ENCODE results near the gene OSBPL5. TPM values are rescaled to one million over a fixed set of nuclear protein-coding genes. Genes with fewer than 3 reads are reported as not detected.

Gene OSBPL5
- total and polyA plus RNA-seq, 9 of the 15 experiments (the other 6 are each of a cell fraction or from before 2014, with no cell fraction given) = 0.06 to 14.8 (median 3.2) TPM

DNA sequence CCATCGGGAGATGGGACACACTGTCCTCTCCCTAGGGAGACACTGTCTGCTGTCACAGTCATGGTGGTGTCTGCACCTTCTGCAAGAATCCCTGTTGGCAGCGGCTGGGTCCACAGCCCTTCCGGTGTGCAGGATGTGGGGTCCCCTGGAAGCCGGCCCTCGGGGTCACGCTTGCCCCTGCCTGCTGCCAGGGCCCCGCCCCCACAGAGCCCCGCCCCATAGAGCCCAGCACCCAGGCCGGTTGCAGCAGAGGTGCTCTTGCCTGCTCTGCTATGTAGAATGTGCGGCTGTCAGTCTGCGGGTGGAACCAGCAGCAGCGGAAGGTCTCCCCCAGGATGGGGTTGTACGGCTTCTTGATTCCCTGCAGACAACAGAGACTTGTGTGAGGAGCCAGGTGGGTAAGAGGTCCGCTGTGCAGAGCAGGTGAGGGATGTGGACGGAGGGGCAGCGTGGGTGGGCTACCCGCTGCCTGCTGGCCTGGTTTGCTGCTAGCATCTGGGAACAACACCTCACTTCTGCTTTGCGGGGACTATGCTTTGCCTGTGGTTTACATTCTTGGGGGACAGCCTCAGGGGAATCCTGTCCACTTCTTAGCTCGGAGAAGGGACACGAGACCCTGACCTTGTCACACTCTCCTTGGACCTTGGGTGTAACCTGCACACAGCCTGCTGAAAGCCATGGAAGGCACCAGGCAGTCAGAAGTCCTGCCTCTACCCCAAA lies 63.0 kb downstream of the OSBPL5 start:
- no peak overlapping the region for H3K27ac ChIP-seq (ENCODE audit: extremely low read depth, low read depth, low read length)
- FAIRE-seq = no peak
- CTCF ChIA-PET (ENCODE audit: low intra/inter-chr PET ratio) = no interaction called here
- H3K4me1 ChIP-seq (replicated peaks in 1 of 2; ENCODE audit: control insufficient read depth in 2 of 2, insufficient read depth in 2 of 2, low read length in 2 of 2) = peaks cover 0 to 10% of the 10 kb centered on the region in 2 experiments; a peak in 2 of 5 replicates
- intact Hi-C loops (cut with micrococcal nuclease) (no loop called here), in situ Hi-C loops (cut with MboI) (no loop called here)
- no TSS peak for BruUV-seq (replicated peaks)
- H3K9me1 ChIP-seq (ENCODE audit: control insufficient read depth, insufficient read depth, low read length) = no peaks in the 10 kb centered on the region
- no peaks in the 10 kb centered on the region; the same call in 1 of the 2 replicates for H4K20me1 ChIP-seq (replicated peaks; ENCODE audit: control insufficient read depth, insufficient read depth, low read length)
- H3K79me2 ChIP-seq (ENCODE audit: control insufficient read depth, insufficient read depth, low read length) = no peaks in the 10 kb centered on the region
- H3K4me2 ChIP-seq (ENCODE audit: insufficient read depth, low read length) = no peak overlapping the region
- no peaks in the 10 kb centered on the region for H3K9me3 ChIP-seq (replicated peaks; ENCODE audit: control insufficient read depth, insufficient read depth, low read depth, low read length)
- TF ChIP-seq NELFE (IDR thresholded peaks at IDR 0.05; ENCODE audit: insufficient read depth, insufficient read length) (no peak), MCM3 (IDR thresholded peaks at IDR 0.05) (no peak), NR2C2 (CRISPR knock-in tag; IDR thresholded peaks at IDR 0.05) (no peak), NR2C2 (tag; IDR thresholded peaks at IDR 0.05) (no peak)
- TF ChIP-seq, protein P1, sequence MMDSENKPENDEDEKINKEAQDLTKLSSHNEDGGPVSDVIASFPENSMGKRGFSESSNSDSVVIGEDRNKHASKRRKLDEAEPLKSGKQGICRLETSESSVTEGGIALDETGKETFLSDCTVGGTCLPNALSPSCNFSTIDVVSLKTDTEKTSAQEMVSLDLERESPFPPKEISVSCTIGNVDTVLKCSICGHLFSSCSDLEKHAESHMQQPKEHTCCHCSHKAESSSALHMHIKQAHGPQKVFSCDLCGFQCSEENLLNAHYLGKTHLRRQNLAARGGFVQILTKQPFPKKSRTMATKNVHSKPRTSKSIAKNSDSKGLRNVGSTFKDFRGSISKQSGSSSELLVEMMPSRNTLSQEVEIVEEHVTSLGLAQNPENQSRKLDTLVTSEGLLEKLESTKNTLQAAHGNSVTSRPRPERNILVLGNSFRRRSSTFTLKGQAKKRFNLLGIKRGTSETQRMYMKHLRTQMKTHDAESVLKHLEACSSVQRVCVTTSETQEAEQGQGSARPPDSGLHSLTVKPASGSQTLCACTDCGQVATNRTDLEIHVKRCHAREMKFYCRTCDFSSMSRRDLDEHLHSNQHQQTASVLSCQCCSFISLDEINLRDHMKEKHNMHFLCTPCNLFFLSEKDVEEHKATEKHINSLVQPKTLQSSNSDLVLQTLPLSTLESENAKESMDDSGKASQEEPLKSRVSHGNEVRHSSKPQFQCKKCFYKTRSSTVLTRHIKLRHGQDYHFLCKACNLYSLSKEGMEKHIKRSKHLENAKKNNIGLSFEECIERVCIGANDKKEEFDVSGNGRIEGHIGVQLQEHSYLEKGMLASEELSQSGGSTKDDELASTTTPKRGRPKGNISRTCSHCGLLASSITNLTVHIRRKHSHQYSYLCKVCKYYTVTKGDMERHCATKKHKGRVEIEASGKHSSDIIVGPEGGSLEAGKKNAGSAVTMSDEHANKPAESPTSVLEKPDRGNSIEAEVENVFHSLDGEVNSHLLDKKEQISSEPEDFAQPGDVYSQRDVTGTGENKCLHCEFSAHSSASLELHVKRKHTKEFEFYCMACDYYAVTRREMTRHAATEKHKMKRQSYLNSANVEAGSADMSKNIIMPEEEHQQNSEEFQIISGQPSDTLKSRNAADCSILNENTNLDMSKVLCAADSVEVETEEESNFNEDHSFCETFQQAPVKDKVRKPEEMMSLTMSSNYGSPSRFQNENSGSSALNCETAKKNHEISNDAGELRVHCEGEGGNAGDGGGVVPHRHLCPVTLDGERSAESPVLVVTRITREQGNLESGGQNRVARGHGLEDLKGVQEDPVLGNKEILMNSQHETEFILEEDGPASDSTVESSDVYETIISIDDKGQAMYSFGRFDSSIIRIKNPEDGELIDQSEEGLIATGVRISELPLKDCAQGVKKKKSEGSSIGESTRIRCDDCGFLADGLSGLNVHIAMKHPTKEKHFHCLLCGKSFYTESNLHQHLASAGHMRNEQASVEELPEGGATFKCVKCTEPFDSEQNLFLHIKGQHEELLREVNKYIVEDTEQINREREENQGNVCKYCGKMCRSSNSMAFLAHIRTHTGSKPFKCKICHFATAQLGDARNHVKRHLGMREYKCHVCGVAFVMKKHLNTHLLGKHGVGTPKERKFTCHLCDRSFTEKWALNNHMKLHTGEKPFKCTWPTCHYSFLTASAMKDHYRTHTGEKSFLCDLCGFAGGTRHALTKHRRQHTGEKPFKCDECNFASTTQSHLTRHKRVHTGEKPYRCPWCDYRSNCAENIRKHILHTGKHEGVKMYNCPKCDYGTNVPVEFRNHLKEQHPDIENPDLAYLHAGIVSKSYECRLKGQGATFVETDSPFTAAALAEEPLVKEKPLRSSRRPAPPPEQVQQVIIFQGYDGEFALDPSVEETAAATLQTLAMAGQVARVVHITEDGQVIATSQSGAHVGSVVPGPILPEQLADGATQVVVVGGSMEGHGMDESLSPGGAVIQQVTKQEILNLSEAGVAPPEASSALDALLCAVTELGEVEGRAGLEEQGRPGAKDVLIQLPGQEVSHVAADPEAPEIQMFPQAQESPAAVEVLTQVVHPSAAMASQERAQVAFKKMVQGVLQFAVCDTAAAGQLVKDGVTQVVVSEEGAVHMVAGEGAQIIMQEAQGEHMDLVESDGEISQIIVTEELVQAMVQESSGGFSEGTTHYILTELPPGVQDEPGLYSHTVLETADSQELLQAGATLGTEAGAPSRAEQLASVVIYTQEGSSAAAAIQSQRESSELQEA (IDR thresholded peaks at IDR 0.05; ENCODE audit: low read depth) = no peak
- WGBS (ENCODE audit: insufficient coverage, low coverage, missing lambda C conversion rate) = 66% methylated on average over 15 of the region's 20 CpGs
- POLR2A ChIA-PET = interaction anchor here (1.0 kb wide), 1 partner anchor 238 kb away, joined by 3 read pairs; no protein-coding TSS in a partner anchor
- H3K9ac ChIP-seq (ENCODE audit: insufficient read depth in 1 of 2, low read depth in 2 of 2, low read length in 2 of 2) = 0 out of 4 replicates have a peak overlapping the region, but pooled peaks of 1 of the 2 experiments have one; percentile 28
- no peak overlapping the region for H3K4me3 ChIP-seq
- H2AFZ ChIP-seq (ENCODE audit: low read depth, low read length) = no peak overlapping the region
- ATAC-seq = peak; percentile 44; the same call in 2 of the 3 replicates
- DNase-seq (ENCODE audit: extremely low read depth in 1 of 4, low spot score in 3 of 4) = no peak
- H3K36me3 ChIP-seq (ENCODE audit: control insufficient read depth, insufficient read depth, low read length) = no peaks in the 10 kb centered on the region
- H3K27me3 ChIP-seq (ENCODE audit: control insufficient read depth in 2 of 2, insufficient read depth in 2 of 2, low read length in 2 of 2) = no peaks in the 10 kb centered on the region
